ENCODE data around the gene R3HDM2.

The R3HDM2 gene

GRCh38 chr12:57216014-57216911 is 214.6 kb downstream of the R3HDM2 start, which contains the start of gene NXPH4:
TSS of gene NXPH4 (plus strand) at chr12:57216794. CDS start at chr12:57216970, 176 bp downstream.
- Histone ChIP-seq H3K4me3 (ENCODE audit: low read depth, low read length) (peak within 1 kb of the TSS; percentile 63), H3K36me3 (ENCODE audit: control insufficient read depth, insufficient read depth, low read length) (peaks cover 15% of the 10 kb centered on the region), H3K9me3 (ENCODE audit: control insufficient read depth, insufficient read depth, low read depth, low read length) (no peaks in the 10 kb centered on the region), H3K27me3 (ENCODE audit: control insufficient read depth, insufficient read depth, low read length) (peaks cover 78% of the 10 kb centered on the region), H3K9ac (ENCODE audit: low read length) (no peak within 1 kb of the TSS), H3K27ac (ENCODE audit: low read depth, low read length) (no peak within 1 kb of the TSS), H3K4me1 (ENCODE audit: control insufficient read depth, insufficient read depth, low read length) (peaks cover 55% of the 10 kb centered on the region)

DNA sequence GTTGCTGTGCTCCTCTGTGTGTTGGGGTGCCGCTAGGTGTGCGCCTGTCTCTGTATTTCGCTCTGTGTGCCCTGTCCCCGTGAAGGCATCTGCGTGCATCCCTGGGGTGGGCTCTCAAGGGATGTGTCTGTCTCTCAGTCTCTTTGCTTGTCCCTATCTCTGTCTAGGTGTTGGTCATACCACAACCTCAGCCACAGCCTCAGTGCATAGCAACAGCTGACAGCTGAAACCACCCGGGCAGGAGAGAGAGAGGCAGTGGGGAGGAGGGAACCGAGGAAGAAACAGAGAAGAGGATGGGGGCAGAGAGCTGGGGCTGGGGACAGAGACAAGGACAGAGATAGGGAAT is 215.2 kb downstream of the R3HDM2 start:
- peaks cover 21% of the 10 kb centered on the region for H3K36me3 ChIP-seq (ENCODE audit: control insufficient read depth, insufficient read depth, low read length)
- H3K9me3 ChIP-seq (ENCODE audit: control insufficient read depth, insufficient read depth, low read depth, low read length) = no peaks in the 10 kb centered on the region
- H3K4me3 ChIP-seq (ENCODE audit: low read depth, low read length) = peak overlapping the region; percentile 50
- H3K9ac ChIP-seq (ENCODE audit: low read length) = no peak overlapping the region
- peaks cover 49% of the 10 kb centered on the region for H3K4me1 ChIP-seq (ENCODE audit: control insufficient read depth, insufficient read depth, low read length)
- H3K27ac ChIP-seq (ENCODE audit: low read depth, low read length) = no peak overlapping the region
- H3K27me3 ChIP-seq (ENCODE audit: control insufficient read depth, insufficient read depth, low read length) = peaks cover 72% of the 10 kb centered on the region

- Histone ChIP-seq H3K9me3 (ENCODE audit: control insufficient read depth, insufficient read depth, low read depth, low read length) (no peaks in the 10 kb centered on the region), H3K27ac (ENCODE audit: low read depth, low read length) (no peak overlapping the region), H3K27me3 (ENCODE audit: control insufficient read depth, insufficient read depth, low read length) (peaks cover 66% of the 10 kb centered on the region), H3K4me3 (ENCODE audit: low read depth, low read length) (no peak overlapping the region), H3K4me1 (ENCODE audit: control insufficient read depth, insufficient read depth, low read length) (peaks cover 49% of the 10 kb centered on the region), H3K36me3 (ENCODE audit: control insufficient read depth, insufficient read depth, low read length) (peaks cover 27% of the 10 kb centered on the region), H3K9ac (ENCODE audit: low read length) (no peak overlapping the region)
Measured at GRCh38 chr12:57215065-57215464, 215.8 kb downstream of the R3HDM2 start.

DNA sequence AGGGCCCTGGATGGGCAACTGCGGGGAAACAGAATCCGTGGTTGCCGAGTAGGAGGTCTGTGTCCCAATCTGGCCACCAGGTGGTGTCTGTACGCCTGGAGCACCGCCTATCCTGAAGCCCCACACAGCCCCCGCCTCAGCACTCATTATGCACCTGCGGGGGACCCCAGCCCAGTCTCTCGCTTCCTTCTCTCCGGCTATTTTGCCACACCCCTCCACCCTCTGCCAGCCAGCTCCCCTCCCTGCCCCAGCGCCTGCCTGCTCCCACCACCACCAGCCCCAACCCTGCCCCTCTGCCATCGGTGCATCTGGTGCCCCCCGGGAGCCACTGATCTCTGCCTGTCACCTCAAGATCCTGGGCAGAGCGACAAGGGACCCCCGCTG is 216.5 kb downstream of the R3HDM2 start:
- Histone ChIP-seq H3K9me3 (ENCODE audit: control insufficient read depth, insufficient read depth, low read depth, low read length) (no peaks in the 10 kb centered on the region), H3K4me3 (ENCODE audit: low read depth, low read length) (peak overlapping the region; percentile 8; the same call in 1 of the 2 replicates), H3K4me1 (ENCODE audit: control insufficient read depth, insufficient read depth, low read length) (peaks cover 43% of the 10 kb centered on the region), H3K27me3 (ENCODE audit: control insufficient read depth, insufficient read depth, low read length) (peaks cover 59% of the 10 kb centered on the region), H3K36me3 (ENCODE audit: control insufficient read depth, insufficient read depth, low read length) (peaks cover 33% of the 10 kb centered on the region), H3K9ac (ENCODE audit: low read length) (no peak overlapping the region), H3K27ac (ENCODE audit: low read depth, low read length) (no peak overlapping the region)

DNA sequence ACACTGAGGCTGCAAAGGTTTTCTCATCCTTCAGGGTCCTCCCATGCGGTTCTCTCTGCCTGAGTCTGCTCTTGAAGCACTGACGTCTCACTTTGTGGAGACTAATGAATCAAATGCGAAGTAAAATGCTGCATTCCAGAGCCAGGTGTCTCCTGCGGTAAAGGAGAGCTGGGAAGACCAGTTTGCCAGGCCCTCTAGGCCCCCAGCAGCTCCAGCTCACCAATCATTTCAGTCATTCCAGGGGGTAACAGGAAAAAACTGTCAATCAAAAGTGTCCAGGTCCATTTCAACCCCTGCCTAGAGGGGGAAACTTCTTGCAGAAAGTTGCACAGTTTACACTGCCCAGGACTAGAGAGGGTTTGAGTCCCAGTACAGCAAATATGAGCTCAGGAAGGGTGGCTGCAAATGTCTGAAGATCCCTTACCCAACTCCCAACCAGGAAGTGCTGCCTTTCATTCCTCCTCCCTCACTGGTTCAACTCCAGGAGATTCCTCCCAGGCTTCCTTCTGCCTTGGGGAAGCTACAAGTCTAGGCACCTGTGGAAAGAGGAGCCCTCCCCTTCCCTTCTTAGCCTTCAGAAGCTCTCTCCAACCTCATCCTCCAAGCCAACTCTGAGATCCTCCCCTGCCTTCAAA is 217.0 kb downstream of the R3HDM2 start:
- Histone ChIP-seq H3K4me3 (ENCODE audit: low read depth, low read length) (peak overlapping the region; percentile 8; the same call in 1 of the 2 replicates), H3K27ac (ENCODE audit: low read depth, low read length) (no peak overlapping the region), H3K36me3 (ENCODE audit: control insufficient read depth, insufficient read depth, low read length) (peaks cover 38% of the 10 kb centered on the region), H3K27me3 (ENCODE audit: control insufficient read depth, insufficient read depth, low read length) (peaks cover 54% of the 10 kb centered on the region), H3K9me3 (ENCODE audit: control insufficient read depth, insufficient read depth, low read depth, low read length) (no peaks in the 10 kb centered on the region), H3K9ac (ENCODE audit: low read length) (no peak overlapping the region), H3K4me1 (ENCODE audit: control insufficient read depth, insufficient read depth, low read length) (peaks cover 38% of the 10 kb centered on the region)

GRCh38 chr12:57213058-57213715 is 217.7 kb downstream of the R3HDM2 start:
- Histone ChIP-seq H3K9ac (ENCODE audit: low read length) (no peak overlapping the region), H3K9me3 (ENCODE audit: control insufficient read depth, insufficient read depth, low read depth, low read length) (no peaks in the 10 kb centered on the region), H3K27ac (ENCODE audit: low read depth, low read length) (no peak overlapping the region), H3K36me3 (ENCODE audit: control insufficient read depth, insufficient read depth, low read length) (peaks cover 45% of the 10 kb centered on the region), H3K4me3 (ENCODE audit: low read depth, low read length) (peak overlapping the region; percentile 8), H3K4me1 (ENCODE audit: control insufficient read depth, insufficient read depth, low read length) (peaks cover 36% of the 10 kb centered on the region), H3K27me3 (ENCODE audit: control insufficient read depth, insufficient read depth, low read length) (peaks cover 47% of the 10 kb centered on the region)

GRCh38 chr12:57212701-57213057 is 218.2 kb downstream of the R3HDM2 start:
- Histone ChIP-seq H3K4me3 (ENCODE audit: low read depth, low read length) (no peak overlapping the region), H3K36me3 (ENCODE audit: control insufficient read depth, insufficient read depth, low read length) (peaks cover 50% of the 10 kb centered on the region), H3K9ac (ENCODE audit: low read length) (no peak overlapping the region), H3K27ac (ENCODE audit: low read depth, low read length) (no peak overlapping the region), H3K9me3 (ENCODE audit: control insufficient read depth, insufficient read depth, low read depth, low read length) (no peaks in the 10 kb centered on the region), H3K4me1 (ENCODE audit: control insufficient read depth, insufficient read depth, low read length) (peaks cover 34% of the 10 kb centered on the region), H3K27me3 (ENCODE audit: control insufficient read depth, insufficient read depth, low read length) (peaks cover 42% of the 10 kb centered on the region)

DNA sequence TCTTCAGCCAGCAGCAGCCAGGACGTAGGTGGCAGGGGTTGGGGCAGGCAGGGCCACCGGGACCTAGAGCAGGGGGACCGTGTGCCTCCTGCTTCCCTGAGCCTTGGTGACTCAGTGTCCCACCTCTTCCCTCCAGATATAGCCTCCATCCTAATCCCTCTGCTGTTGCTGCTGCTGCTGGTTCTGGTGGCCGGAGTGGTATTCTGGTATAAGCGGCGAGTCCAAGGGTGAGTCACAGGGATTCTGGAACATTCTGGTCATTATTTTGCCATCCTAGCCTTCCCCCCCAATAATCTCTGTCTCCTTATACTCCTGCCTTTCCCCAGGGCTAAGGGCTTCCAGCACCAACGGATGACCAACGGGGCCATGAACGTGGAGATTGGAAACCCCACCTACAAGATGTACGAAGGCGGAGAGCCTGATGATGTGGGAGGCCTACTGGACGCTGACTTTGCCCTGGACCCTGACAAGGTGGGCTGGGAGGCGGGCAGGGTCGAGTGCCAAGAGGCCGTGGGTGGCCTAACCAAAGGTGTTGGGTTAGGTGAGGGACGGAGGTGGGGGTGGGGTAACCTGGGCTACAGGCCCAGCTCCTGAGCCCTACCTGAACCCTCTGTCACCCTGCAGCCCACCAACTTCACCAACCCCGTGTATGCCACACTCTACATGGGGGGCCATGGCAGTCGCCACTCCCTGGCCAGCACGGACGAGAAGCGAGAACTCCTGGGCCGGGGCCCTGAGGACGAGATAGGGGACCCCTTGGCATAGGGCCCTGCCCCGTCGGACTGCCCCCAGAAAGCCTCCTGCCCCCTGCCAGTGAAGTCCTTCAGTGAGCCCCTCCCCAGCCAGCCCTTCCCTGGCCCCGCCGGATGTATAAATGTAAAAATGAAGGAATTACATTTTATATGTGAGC is 218.8 kb downstream of the R3HDM2 start:
- Histone ChIP-seq H3K4me3 (ENCODE audit: low read depth, low read length) (no peak overlapping the region), H3K9me3 (ENCODE audit: control insufficient read depth, insufficient read depth, low read depth, low read length) (no peaks in the 10 kb centered on the region), H3K4me1 (ENCODE audit: control insufficient read depth, insufficient read depth, low read length) (peaks cover 27% of the 10 kb centered on the region), H3K27ac (ENCODE audit: low read depth, low read length) (no peak overlapping the region), H3K9ac (ENCODE audit: low read length) (no peak overlapping the region), H3K36me3 (ENCODE audit: control insufficient read depth, insufficient read depth, low read length) (peaks cover 54% of the 10 kb centered on the region), H3K27me3 (ENCODE audit: control insufficient read depth, insufficient read depth, low read length) (peaks cover 36% of the 10 kb centered on the region)

GRCh38 chr12:57210926-57211692 is 219.7 kb downstream of the R3HDM2 start:
- H3K9me3 ChIP-seq (ENCODE audit: control insufficient read depth, insufficient read depth, low read depth, low read length) = no peaks in the 10 kb centered on the region
- H3K9ac ChIP-seq (ENCODE audit: low read length) = no peak overlapping the region
- H3K4me3 ChIP-seq (ENCODE audit: low read depth, low read length) = no peak overlapping the region
- H3K27ac ChIP-seq (ENCODE audit: low read depth, low read length) = no peak overlapping the region
- H3K36me3 ChIP-seq (ENCODE audit: control insufficient read depth, insufficient read depth, low read length) = peaks cover 61% of the 10 kb centered on the region
- peaks cover 26% of the 10 kb centered on the region for H3K4me1 ChIP-seq (ENCODE audit: control insufficient read depth, insufficient read depth, low read length)
- peaks cover 28% of the 10 kb centered on the region for H3K27me3 ChIP-seq (ENCODE audit: control insufficient read depth, insufficient read depth, low read length)

DNA sequence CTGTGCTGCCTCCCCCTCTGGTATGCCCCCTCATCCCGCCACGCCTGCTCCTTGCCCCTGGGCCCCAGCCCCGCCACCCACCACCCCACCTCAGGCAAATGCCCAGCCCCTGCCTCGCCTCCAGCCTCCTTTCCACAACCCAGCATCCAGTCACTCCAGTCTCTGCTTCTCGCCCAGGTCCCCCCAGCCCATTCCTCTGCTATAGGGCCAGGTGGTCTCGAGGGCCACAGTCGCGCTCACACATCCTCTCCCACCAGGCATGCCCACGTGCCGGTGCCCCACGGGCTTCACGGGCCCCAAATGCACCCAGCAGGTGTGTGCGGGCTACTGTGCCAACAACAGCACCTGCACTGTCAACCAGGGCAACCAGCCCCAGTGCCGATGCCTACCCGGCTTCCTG is 220.4 kb downstream of the R3HDM2 start:
- Histone ChIP-seq H3K27me3 (ENCODE audit: control insufficient read depth, insufficient read depth, low read length) (peaks cover 21% of the 10 kb centered on the region), H3K9ac (ENCODE audit: low read length) (no peak overlapping the region), H3K4me3 (ENCODE audit: low read depth, low read length) (no peak overlapping the region), H3K36me3 (ENCODE audit: control insufficient read depth, insufficient read depth, low read length) (peaks cover 67% of the 10 kb centered on the region), H3K4me1 (ENCODE audit: control insufficient read depth, insufficient read depth, low read length) (peaks cover 20% of the 10 kb centered on the region), H3K27ac (ENCODE audit: low read depth, low read length) (no peak overlapping the region), H3K9me3 (ENCODE audit: control insufficient read depth, insufficient read depth, low read depth, low read length) (no peaks in the 10 kb centered on the region)

Measured in HUES6 (cell line).